ENCODE results near the gene RBMS2. TPM values are rescaled to one million over a fixed set of nuclear protein-coding genes. Genes with fewer than 3 reads are reported as not detected.
"Not testable (repeated sequence)": the region's sequence is repeated elsewhere in the genome, so short reads cannot be mapped to it uniquely, and the experiment has no call there.

The RBMS2 gene
- total RNA-seq, 6 donors from 2014 or later = 43.0 to 113 (median 78.4) TPM

- Histone ChIP-seq H3K4me3 (no peak overlapping the region), H3K27me3 (no peaks in the 10 kb centered on the region), H3K27ac (peak overlapping the region in 3 of 4 donors; percentile 84 to 90 (median 85)), H3K4me1 (peaks cover 62 to 75% (median 69%) of the 10 kb centered on the region in 4 donors), H3K36me3 (peaks cover 2 to 59% (median 9%) of the 10 kb centered on the region in 4 donors), H3K9me3 (no peaks in the 10 kb centered on the region)
- 81 to 100% methylated on average over 1 of the region's 1 CpG for WGBS, 2 donors
- no peak for ATAC-seq (ENCODE audit: low FRiP score in 2 of 2)
- TF ChIP-seq EP300 (IDR thresholded peaks at IDR 0.05) (no peak), POLR2AphosphoS5 (IDR thresholded peaks at IDR 0.05) (no peak), POLR2A (IDR thresholded peaks at IDR 0.05) (no peak), CTCF (IDR thresholded peaks at IDR 0.05) (no peak)
- no peak for DNase-seq
Observed at GRCh38 chr12:56568146-56568545, 46.5 kb downstream of the RBMS2 start.

DNA sequence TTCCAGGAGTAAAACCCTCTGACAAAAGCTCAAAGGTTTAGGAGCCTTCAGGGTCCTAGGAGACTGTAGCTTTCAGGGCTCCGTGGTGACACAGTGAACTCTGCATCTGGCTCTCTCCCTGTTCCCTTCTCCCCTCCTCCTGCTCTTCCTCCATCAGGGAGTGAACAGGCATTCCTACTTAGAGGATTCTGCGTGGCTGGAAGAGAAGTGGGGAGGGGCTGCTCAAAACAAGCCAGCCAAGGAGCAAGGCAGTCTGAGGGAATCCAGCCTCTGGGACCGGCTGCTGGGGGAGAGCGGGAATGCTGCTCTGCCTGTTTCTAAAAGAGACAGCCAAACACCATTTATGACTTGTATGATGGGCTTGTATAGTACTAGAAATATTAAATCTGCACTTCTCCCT is 49.5 kb downstream of the RBMS2 start:
- Histone ChIP-seq H3K36me3 (peaks cover 0 to 67% (median 12%) of the 10 kb centered on the region in 4 donors), H3K27ac (peak overlapping the region; percentile 83 to 90 (median 84)), H3K4me1 (peaks cover 52 to 68% (median 60%) of the 10 kb centered on the region in 4 donors), H3K27me3 (no peaks in the 10 kb centered on the region), H3K9me3 (no peaks in the 10 kb centered on the region), H3K4me3 (peak overlapping the region in 2 of 4 donors; percentile 9 to 18)
- WGBS, 2 donors = 31 to 40% methylated on average over 4 of the region's 4 CpGs
- DNase-seq = no peak
- ATAC-seq (ENCODE audit: low FRiP score in 2 of 2) = peak in 1 of 2 donors; percentile 20
- TF ChIP-seq POLR2AphosphoS5 (IDR thresholded peaks at IDR 0.05) = no peak
- no peak for TF ChIP-seq EP300 (IDR thresholded peaks at IDR 0.05)
- no peak for TF ChIP-seq CTCF (IDR thresholded peaks at IDR 0.05)
- TF ChIP-seq POLR2A (IDR thresholded peaks at IDR 0.05) = no peak

- no peak for ATAC-seq (ENCODE audit: low FRiP score in 2 of 2)
- peaks cover 0 to 68% (median 15%) of the 10 kb centered on the region in 4 donors for H3K36me3 ChIP-seq
- no peaks in the 10 kb centered on the region for H3K27me3 ChIP-seq
- no peak for DNase-seq
- H3K4me1 ChIP-seq = peaks cover 42 to 57% (median 49%) of the 10 kb centered on the region in 4 donors
- 60 to 73% methylated on average over 1 of the region's 1 CpG for WGBS, 2 donors
- H3K27ac ChIP-seq = peak overlapping the region in 3 of 4 donors; percentile 1 to 84 (median 50)
- no peak for TF ChIP-seq POLR2A (IDR thresholded peaks at IDR 0.05)
- TF ChIP-seq POLR2AphosphoS5 (IDR thresholded peaks at IDR 0.05) = no peak
- no peak for TF ChIP-seq CTCF (IDR thresholded peaks at IDR 0.05)
- no peak for TF ChIP-seq EP300 (IDR thresholded peaks at IDR 0.05)
- no peak overlapping the region for H3K4me3 ChIP-seq
- no peaks in the 10 kb centered on the region for H3K9me3 ChIP-seq
Observed at GRCh38 chr12:56572288-56572687, 50.7 kb downstream of the RBMS2 start.

- H3K27ac ChIP-seq = peak overlapping the region in 2 of 4 donors; percentile 16 to 23
- H3K27me3 ChIP-seq = no peaks in the 10 kb centered on the region
- H3K9me3 ChIP-seq = no peaks in the 10 kb centered on the region
- H3K36me3 ChIP-seq = peaks cover 0 to 66% (median 24%) of the 10 kb centered on the region in 4 donors
- ATAC-seq (ENCODE audit: low FRiP score in 2 of 2) (no peak), DNase-seq (no peak)
- 44 to 46% methylated on average over 2 of the region's 2 CpGs for WGBS, 2 donors
- no peak overlapping the region for H3K4me3 ChIP-seq
- no peak for TF ChIP-seq EP300 (IDR thresholded peaks at IDR 0.05)
- no peak for TF ChIP-seq POLR2A (IDR thresholded peaks at IDR 0.05)
- no peak for TF ChIP-seq CTCF (IDR thresholded peaks at IDR 0.05)
- no peak for TF ChIP-seq POLR2AphosphoS5 (IDR thresholded peaks at IDR 0.05)
- H3K4me1 ChIP-seq = peaks cover 26 to 39% (median 34%) of the 10 kb centered on the region in 4 donors
Observed at GRCh38 chr12:56574210-56574609, 52.6 kb downstream of the RBMS2 start.

- not testable (repeated sequence) for ATAC-seq (ENCODE audit: low FRiP score in 2 of 2); H3K27ac ChIP-seq
- WGBS, 2 donors = 91 to 95% methylated on average over 7 of the region's 7 CpGs
Observed at GRCh38 chr12:56577248-56577647, 55.6 kb downstream of the RBMS2 start.

More at GRCh38 chr12:56577248-56577647, 55.6 kb downstream of the RBMS2 start:
- DNase-seq, H3K4me3 ChIP-seq, H3K9me3 ChIP-seq, H3K27me3 ChIP-seq: not testable (repeated sequence)
- peaks cover 6 to 16% (median 12%) of the 10 kb centered on the region in 4 donors for H3K4me1 ChIP-seq
- peaks cover 10 to 79% (median 37%) of the 10 kb centered on the region in 4 donors for H3K36me3 ChIP-seq

All from upper lobe of left lung (tissue), 6 donors.